HG03066 (cell line): ENCODE results near the gene SLC13A3.

Experiments
- ATAC-seq: cut with Tn5 transposase; IDR thresholded peaks from one replicate; pipeline ENCODE4 v1.9.1; 2021; ENCODE audit warnings: low read depth; ENCODE audit not compliant: unreplicated experiment

The SLC13A3 gene

GRCh38 chr20:46563170-46563859 lies 87.9 kb downstream of the SLC13A3 start:
- no peak for ATAC-seq

DNA sequence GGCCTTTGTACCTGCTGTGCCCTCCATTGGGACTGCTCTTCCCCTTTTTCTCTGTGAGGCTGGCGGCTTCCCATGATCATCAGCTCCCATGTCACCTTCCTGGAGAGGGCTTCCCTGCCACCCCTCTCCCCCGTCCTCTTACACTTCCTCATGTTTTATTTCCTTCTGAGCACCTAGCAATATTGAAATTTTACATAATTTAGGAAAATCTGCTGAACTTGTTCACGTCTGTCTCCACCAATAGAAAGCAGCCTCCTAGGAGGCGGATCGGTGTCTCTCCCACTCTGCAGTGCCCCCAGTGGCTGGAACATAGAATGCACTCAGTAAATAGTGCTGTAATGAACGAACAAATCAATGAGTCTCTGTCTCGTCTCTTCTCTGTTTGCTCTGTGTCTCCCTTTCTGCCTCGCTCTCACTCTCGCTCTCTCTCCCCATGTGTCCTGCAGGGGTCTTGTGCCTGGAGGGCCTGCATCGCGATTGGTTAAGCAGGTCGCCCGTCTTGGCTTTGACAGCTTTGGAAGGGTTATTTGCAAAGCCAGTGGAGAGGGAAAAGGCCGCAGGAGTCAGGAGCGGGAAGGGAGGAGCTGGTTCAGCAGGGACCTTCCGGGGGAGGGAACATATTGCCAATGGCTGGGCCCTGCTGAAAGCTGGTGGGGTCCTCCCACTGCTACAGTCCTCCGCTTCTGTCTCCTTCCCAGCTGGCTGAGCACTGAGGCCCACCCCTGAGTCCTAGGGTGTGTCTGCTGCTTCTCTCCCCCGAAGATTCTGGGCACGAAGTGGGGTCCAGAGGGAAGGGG lies 88.7 kb downstream of the SLC13A3 start:
- ATAC-seq = no peak

DNA sequence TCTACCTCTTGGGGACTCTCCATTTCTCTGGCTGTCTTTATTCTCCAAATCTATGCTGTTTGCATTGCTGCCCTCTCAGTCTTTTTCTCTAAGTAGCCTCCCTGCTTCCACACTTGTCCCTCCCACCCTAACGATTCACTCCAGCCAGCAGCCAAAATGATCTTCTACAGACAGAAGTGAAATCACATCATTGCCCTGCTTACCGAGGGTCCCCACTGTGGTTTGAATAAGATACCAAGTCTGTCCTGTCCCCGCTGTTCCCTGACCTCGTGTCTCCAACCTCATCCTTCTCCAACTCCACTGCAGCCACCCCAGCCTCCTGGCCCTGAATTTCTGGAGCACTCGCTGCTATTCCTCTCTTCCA lies 89.3 kb downstream of the SLC13A3 start:
- no peak for ATAC-seq

GRCh38 chr20:46559685-46560440 lies 91.4 kb downstream of the SLC13A3 start:
- ATAC-seq = no peak

DNA sequence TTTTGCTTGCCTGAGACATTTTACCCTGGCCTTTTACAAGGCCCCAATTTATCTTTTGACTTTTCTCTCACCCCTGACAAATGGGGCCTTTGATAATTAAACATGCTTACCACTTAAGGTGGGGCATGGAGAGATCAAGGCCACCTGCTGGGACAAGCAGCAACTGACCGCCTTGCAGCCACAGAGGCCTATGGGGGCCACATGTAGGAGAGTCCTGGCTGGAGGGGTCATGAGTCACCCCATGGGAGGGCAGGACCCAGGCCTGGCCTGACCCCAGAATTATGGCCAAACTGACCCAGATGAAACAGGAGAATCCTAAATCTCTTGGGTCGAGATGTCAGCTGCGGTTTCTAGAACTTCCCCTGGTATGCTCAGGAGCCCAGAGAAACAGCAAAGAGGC lies 92.3 kb downstream of the SLC13A3 start:
- ATAC-seq = no peak

DNA sequence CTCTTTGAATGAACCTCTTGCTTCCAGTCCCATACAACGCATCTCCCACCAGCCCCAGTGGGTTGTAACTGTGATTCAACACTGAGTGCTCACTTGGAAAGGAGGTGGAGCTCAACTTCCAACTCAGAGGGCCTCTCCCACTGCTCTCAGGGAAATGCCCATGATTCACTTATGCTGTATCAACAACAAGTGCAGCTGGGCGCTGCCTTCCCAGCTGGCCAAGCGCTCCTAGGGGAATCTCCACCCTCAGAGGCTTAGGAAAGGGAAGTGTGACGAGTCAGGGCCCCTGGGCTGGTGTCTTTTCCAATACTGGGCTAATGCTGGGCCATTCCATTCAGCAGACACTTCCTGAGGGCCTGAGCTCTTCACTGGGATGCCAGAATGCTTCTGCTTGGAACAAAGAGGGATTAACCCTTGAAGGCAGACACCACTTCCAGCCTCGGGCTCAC lies 92.7 kb downstream of the SLC13A3 start:
- ATAC-seq = no peak

DNA sequence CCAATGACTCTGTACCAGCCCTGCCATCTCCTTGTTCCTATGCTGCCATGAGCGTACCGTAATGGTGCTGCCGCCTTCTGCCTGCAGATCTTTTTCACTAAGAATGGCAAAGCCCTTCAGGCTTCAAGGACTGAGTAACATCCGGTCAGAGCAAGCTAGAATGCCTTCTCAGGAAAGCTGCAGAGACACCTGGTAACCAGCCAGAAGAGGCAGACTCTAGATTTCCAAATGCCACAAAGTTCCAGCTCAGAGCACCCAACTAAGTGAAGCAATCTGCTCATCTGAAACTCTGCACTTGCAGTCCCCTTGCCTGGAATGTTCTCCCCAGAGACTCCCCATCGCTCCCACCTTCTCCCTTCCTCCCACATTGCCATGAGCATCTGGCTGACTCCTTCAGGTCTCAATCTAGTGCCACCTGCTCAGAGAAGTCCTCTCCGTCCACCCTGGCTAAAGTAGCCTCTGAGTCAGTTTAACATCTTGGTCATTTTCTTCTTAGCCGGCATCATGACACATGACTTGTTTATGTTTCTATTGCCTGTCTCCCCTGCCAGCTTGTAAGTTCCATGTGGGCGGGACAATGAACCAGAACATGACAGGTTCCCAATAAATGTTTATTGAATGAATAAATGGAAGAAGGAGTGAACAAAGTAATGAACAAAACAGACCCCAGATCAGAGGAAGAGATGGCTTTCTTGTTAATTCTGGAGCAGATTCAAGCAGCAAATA lies 93.9 kb downstream of the SLC13A3 start:
- ATAC-seq = no peak

- no peak for ATAC-seq
These were observed 95.8 kb downstream of the SLC13A3 start for GRCh38 chr20:46555370-46555956.

- no peak for ATAC-seq
These were observed 96.4 kb downstream of the SLC13A3 start for GRCh38 chr20:46554828-46555227.

DNA sequence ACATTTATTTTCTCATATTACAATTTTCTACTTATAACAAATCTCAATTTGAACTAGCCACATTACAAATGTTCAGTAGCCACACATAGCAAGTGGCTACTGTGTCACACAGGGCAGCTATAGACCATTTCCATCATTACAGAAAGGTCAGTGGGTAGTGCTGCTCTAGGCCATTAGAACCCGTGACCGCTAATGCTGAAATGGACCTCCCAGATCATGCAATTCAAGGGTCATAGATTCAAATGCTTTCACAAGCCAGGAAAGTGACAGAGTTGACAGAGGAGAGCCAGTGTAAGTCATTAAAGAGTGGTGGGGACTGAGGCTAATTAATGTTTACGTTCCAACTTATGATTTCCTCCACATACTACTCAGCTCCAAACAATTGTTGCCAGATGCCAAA lies 97.3 kb downstream of the SLC13A3 start:
- ATAC-seq = no peak

DNA sequence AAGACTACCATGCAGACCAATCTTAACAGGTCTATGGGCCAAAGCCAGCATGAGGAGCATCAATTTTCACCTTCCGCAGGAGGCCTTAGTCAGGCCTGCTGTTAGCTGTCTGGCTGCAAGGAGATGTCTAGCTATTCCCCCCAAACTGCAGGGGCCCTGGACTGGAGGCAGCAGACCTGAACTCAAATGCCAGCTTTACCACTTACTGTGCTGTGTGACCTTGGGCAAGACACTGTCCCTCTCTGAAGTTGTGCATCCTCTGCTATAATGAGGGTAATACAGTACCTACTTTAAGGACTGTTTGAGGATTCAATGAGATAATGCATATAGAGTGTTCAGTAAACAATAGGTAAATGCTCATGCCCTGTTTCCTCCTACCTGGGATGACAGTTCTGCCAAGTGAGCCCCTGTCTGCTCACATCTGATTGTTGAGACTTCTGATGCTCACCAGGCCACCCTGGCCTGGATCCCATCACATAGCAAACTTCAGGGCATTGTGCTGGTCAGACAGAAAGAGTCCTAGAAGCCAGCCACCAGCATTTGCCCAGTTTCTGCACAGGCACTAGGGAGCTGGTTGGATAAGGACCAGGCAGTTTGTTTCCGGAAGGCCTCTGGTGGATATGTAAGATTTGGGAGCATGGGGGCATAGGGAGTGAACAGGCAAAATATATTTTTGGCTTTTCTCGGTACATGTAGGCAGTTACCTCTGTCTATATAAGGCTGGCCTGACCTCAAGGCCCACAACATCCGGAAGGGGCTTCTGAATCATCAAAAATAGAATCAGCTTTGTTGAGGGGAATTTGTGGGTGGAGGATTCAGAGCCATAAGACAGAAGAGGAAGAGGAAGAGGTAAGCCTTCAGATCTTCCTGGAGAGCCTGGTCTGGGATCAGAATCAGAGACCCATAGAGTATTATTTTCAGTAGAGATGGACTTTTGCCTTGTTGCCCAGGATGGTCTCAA lies 98.5 kb downstream of the SLC13A3 start:
- peak; percentile 54 for ATAC-seq

DNA sequence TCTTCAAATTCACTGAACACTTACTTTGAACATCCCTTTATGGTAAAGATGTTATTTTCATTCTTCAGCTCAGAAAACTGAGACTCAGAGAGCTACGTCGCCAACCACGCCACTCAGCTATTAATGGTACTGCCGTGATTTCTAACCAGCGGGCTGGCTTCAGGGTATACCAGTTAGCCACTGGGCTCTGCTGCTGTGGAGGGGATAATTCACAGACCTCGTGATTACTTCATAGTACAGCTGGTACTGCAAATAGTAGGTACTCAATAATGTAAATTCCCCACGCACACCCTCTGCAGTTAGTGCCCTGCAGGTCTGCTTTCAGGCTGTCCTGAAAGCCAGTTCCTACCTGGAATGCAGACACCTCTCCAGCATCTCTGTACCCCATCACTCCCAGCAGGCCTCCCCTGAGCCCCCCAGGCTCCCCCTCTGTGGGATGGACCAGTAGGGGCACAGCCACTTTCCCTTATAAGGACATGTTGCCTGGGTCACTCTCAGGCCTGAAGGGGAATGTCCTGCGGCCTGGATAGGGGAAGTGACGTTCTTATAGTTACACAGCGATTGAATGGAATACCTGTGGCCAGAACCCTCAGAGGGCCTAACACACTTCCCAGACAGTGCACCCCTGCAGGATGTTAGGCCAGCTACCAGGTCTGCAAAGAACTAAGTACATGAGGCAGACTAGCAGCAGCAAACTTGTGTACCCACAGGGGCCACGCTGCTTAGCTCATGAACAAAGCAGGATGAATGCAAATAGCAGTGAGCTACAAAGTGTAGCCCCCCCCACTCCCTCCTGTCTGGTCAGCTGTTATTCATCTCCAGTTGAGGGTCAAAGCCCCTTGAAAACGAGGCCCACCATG lies 99.5 kb downstream of the SLC13A3 start:
- ATAC-seq = no peak

- ATAC-seq = no peak
These were observed 100.8 kb downstream of the SLC13A3 start, which contains the start of gene OCSTAMP for GRCh38 chr20:46550461-46550860. Gene OCSTAMP, minus strand, starts transcription at chr20:46550654. Its CDS starts 94 bp downstream, at chr20:46550560.

GRCh38 chr20:46549188-46549972 lies 101.9 kb downstream of the SLC13A3 start:
- no peak for ATAC-seq

- ATAC-seq = no peak
These were observed 102.6 kb downstream of the SLC13A3 start for GRCh38 chr20:46548688-46549087.

DNA sequence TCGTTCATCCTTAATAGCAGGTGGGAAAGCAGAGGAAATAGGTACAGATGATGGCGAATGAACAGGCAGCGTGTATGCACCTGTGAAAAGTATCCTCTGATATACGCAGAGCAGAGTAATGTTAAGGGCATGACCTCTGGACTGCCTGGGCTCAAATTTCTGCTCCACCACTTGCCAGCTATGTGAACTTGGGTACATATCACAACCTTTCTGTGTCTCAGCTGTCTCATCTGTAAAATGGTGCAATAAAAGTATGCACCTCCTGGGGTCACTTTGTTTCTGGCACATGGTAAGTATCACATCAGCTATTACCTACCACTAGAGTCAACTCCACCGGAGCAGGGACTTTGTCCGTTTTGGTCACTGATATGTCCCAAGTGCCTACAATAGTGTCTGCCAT lies 103.3 kb downstream of the SLC13A3 start:
- no peak for ATAC-seq

- ATAC-seq = no peak
These were observed 104.3 kb downstream of the SLC13A3 start for GRCh38 chr20:46546936-46547335.
